DMS53 treated with DMSO at 0.1 percent for 48 hours (cell line): Measurements from ENCODE around the gene GALNT8.

Experiments used
- DNase-seq: peaks from one replicate; lab custom pipeline; 2025; ENCODE audit not compliant: unreplicated experiment; lab: John Stamatoyannopoulos, UW

GALNT8 gene

GRCh38 chr12:4794491-4794890 lies 74.3 kb downstream of the GALNT8 start:
- no peak for DNase-seq

DNA sequence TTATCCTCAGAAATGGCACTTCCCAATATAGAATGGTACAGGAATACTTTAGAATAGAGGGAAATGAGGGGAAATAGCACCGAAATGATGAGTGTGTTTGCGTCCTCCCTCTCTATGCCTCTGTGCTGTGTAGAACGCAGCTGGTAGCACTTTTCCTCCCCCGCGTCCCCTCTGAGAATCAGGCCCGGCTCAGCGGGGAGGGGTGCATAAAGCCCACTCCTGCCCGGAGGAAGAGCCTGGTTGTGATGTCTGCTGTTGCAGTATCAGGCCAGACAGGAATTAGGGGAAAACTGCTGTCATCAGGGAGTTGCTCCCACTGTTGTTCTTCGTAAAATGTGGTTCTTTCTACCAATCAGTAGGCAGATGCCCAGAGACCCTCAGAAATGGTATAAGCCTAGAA lies 76.0 kb downstream of the GALNT8 start:
- no peak for DNase-seq

DNA sequence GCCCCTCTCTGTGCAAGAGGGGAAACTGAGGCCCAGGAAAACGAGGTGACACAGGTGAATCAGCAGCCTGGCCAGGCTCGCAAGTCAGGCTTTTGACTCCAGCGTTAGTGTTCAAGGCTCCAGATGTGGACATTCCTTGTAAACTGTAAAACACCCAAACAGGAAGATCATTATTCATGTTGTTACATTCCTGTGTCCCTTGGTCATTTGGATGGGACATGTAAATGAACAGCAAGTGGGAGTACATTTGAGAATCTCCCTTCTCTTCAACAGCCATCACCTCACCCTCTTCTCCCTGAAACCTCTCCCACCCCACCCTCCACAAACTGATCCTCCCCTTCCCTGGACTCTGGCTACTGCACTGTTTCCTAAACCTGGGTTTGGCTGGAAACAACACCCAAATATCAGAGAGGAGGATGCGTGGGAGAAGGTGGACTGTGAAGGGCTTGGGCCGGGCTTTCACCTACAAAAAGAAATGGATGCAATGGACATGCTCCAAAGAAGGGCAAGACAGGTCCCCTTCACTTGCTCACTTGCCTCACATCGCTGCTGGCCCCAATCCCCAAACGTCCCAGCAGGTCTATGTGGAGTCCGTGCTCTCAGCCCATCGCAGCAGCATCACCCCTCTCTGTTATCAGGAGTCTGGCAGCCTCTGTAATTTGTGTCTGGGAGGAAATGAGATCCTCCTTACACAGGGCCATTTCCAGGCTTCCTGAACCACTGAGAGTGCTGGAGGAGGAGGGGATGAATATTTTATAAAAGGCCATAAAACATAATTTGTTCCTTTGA lies 76.7 kb downstream of the GALNT8 start:
- DNase-seq, result no peak

- DNase-seq, result no peak
These were observed 80.4 kb downstream of the GALNT8 start for GRCh38 chr12:4800555-4800954.

DNA sequence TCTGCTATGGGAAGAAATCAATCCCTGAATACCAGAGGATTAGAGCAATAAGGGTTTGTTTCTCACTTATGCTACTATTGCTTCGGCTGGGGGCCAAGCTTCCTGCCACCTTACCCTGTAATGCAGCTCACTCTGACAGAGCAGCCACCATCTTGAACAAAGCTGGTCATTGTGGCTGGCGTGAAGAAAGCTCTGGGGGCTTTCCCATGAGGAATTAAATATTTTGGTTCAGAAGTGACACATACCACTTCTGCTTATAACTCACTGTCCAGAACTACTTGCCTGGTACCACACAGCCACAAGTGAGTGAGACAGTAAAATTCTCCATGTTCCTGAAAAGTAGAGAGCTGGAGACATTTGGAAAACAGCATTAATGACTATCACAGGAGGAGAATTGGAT lies 82.6 kb downstream of the GALNT8 start:
- DNase-seq, result no peak

DNA sequence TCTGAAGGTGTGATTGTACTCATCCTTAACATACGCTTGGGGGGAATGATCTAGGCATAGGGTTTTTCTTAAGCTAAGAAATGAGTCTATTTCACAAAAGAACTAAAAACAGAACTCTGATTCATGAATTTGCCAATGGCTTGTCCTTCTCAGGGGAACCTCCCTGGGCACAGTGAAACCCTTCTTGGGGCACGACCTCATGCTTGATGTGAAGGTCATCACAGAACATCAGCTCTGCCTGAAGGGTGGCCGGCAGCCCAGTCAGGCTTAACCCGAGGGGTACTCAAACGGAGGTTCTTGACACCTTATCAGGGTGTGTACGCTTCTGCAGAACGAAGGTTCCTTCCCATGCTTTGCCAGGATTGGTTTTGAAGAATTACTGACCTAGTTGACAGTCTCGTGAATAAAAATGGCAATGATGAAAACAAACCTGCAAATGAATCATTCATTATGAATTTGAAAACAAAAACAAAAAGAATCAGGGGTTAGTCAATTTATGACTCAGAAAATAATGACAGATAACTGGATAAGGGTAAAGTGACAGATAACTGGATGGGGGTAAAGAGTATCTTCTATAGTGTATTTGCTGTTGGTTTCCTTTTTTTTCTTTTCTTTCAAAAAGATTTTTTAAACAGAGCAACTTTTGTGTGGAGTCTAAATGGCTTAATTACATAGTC lies 86.4 kb downstream of the GALNT8 start:
- no peak for DNase-seq

GRCh38 chr12:4807116-4807783 lies 87.0 kb downstream of the GALNT8 start:
- no peak for DNase-seq

DNA sequence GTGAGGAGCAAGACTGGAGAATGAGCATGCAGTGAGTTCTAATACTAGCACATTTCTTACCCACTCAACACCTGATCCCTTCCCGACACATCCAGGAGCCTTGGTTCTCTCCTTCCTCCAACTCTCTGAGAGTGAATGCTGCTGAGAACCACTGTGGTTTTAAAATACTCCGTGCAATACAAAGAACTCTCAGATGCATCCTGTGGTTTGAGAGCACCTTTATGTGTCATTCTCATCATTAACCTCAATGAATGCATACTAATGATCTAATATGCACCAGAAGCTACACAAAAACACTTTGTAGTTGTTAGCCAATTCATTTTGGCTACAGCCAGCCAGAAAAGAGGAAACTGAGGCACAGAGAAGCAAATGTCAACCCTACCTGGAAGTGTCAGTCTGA lies 87.6 kb downstream of the GALNT8 start:
- DNase-seq, result no peak

- no peak for DNase-seq
These were observed 88.8 kb downstream of the GALNT8 start for GRCh38 chr12:4809013-4809448.

GRCh38 chr12:4809449-4810218 lies 89.4 kb downstream of the GALNT8 start:
- no peak for DNase-seq

DNA sequence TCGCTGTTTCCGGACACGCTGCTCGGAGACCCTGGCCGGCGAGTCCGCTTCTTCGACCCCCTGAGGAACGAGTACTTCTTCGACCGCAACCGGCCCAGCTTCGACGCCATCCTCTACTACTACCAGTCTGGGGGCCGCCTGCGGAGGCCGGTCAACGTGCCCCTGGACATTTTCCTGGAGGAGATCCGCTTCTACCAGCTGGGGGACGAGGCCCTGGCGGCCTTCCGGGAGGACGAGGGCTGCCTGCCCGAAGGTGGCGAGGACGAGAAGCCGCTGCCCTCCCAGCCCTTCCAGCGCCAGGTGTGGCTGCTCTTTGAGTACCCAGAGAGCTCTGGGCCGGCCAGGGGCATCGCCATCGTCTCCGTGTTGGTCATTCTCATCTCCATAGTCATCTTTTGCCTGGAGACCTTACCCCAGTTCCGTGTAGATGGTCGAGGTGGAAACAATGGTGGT lies 90.0 kb downstream of the GALNT8 start:
- no peak for DNase-seq

- no peak for DNase-seq
These were observed 92.6 kb downstream of the GALNT8 start for GRCh38 chr12:4812624-4813327.

- DNase-seq, result no peak
These were observed 93.5 kb downstream of the GALNT8 start for GRCh38 chr12:4813741-4814140.

GRCh38 chr12:4814485-4814884 lies 94.3 kb downstream of the GALNT8 start:
- DNase-seq, result no peak

GRCh38 chr12:4816744-4817525 lies 96.7 kb downstream of the GALNT8 start:
- no peak for DNase-seq

- no peak for DNase-seq
These were observed 97.7 kb downstream of the GALNT8 start for GRCh38 chr12:4817880-4818279.

- no peak for DNase-seq
These were observed 99.5 kb downstream of the GALNT8 start for GRCh38 chr12:4819654-4820053.

GRCh38 chr12:4820971-4821370 lies 100.8 kb downstream of the GALNT8 start:
- no peak for DNase-seq
